Mammary epithelial cell (primary cell): ENCODE data around the gene MTTP.

Source experiments
- CTCF ChIP-seq, 2 donors: IDR thresholded peaks in 1 of 2; conservative IDR thresholded peaks in 1 of 2; 2 replicates each; pipeline ENCODE4 v1.5.1; 2011 to 2012; ENCODE audit warnings: inconsistent platforms in 2 of 2, low read length in 2 of 2, mild to moderate bottlenecking in 2 of 2, control low read depth in 1 of 2, low read depth in 1 of 2; ENCODE audit not compliant: insufficient read depth in 1 of 2; ENCODE audit errors: extremely low read depth in 1 of 2
- EZH2 ChIP-seq: IDR thresholded peaks from 2 replicates; pipeline ENCODE4 v1.6.1; 2012; ENCODE audit warnings: low read length, inconsistent platforms, borderline replicate concordance

DNA sequence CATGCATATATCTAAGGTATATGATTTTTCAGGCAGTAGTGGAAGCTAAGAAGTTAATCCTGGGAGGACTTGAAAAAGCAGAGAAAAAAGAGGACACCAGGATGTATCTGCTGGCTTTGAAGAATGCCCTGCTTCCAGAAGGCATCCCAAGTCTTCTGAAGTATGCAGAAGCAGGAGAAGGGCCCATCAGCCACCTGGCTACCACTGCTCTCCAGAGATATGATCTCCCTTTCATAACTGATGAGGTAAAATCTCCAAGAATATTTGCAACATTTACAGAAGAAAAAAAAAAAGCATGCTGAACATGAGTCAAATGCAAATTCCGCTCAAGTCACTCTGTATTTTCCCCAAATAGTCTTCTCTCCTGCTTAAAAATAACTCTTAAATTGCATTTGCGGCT lies 32.1 kb downstream of the MTTP start:
- TF ChIP-seq CTCF (conservative IDR thresholded peaks at IDR 0.05 in 1 of 2, IDR thresholded peaks at IDR 0.05 in 1 of 2; ENCODE audit: extremely low read depth in 1 of 2, insufficient read depth in 1 of 2, low read depth in 1 of 2, low read length in 2 of 2): no peak
- no peak for TF ChIP-seq EZH2
